ENCODE measurements around the gene KRT3. TPM values are rescaled to one million over a fixed set of nuclear protein-coding genes. Genes with fewer than 3 reads are reported as not detected.

Gene KRT3
- total RNA-seq, 1 experiment from 2014 or later, result not detected

- Mint-ChIP-seq H3K4me1 (ENCODE audit: insufficient read depth, unreplicated experiment) (no peaks in the 10 kb centered on the region), H3K36me3 (ENCODE audit: insufficient read depth, unreplicated experiment) (no peaks in the 10 kb centered on the region), H3K4me3 (ENCODE audit: unreplicated experiment) (no peak overlapping the region), H3K27ac (ENCODE audit: low read depth, unreplicated experiment) (no peak overlapping the region), H3K27me3 (ENCODE audit: insufficient read depth, unreplicated experiment) (peaks cover 15% of the 10 kb centered on the region), H3K9me3 (ENCODE audit: unreplicated experiment) (no peaks in the 10 kb centered on the region)
- intact Hi-C loops (cut with micrococcal nuclease), result no loop called here
- TF ChIP-seq CTCF (IDR thresholded peaks at IDR 0.05; ENCODE audit: unreplicated experiment), result no peak
- POLR2A ChIA-PET, result no interaction called here
- CTCF ChIA-PET, result interaction anchor here (0.6 kb wide), 2 partner anchors 20 to 162 kb away, joined by 3 to 4 read pairs; no protein-coding TSS in a partner anchor
- BruUV-seq (replicated peaks), result no TSS peak
- DNase-seq (ENCODE audit: unreplicated experiment), result no peak
These were observed 30.9 kb upstream of the KRT3 start for GRCh38 chr12:52826611-52827498.

GRCh38 chr12:52825961-52826360 lies 30.0 kb upstream of the KRT3 start:
- H3K4me3 Mint-ChIP-seq (ENCODE audit: unreplicated experiment), result no peak overlapping the region
- TF ChIP-seq CTCF (IDR thresholded peaks at IDR 0.05; ENCODE audit: unreplicated experiment), result no peak
- no peaks in the 10 kb centered on the region for H3K4me1 Mint-ChIP-seq (ENCODE audit: insufficient read depth, unreplicated experiment)
- intact Hi-C loops (cut with micrococcal nuclease), result no loop called here
- ChIA-PET CTCF (interaction anchor here (0.6 kb wide), 2 partner anchors 20 to 162 kb away, joined by 3 read pairs; no protein-coding TSS in a partner anchor), POLR2A (no interaction called here)
- DNase-seq (ENCODE audit: unreplicated experiment), result no peak
- no peaks in the 10 kb centered on the region for H3K9me3 Mint-ChIP-seq (ENCODE audit: unreplicated experiment)
- H3K36me3 Mint-ChIP-seq (ENCODE audit: insufficient read depth, unreplicated experiment), result no peaks in the 10 kb centered on the region
- peaks cover 15% of the 10 kb centered on the region for H3K27me3 Mint-ChIP-seq (ENCODE audit: insufficient read depth, unreplicated experiment)
- no TSS peak for BruUV-seq (replicated peaks)
- H3K27ac Mint-ChIP-seq (ENCODE audit: low read depth, unreplicated experiment), result no peak overlapping the region

GRCh38 chr12:52824741-52825410 lies 29.0 kb upstream of the KRT3 start:
- intact Hi-C loops (cut with micrococcal nuclease), result no loop called here
- Mint-ChIP-seq H3K4me1 (ENCODE audit: insufficient read depth, unreplicated experiment) (no peaks in the 10 kb centered on the region), H3K9me3 (ENCODE audit: unreplicated experiment) (no peaks in the 10 kb centered on the region), H3K36me3 (ENCODE audit: insufficient read depth, unreplicated experiment) (no peaks in the 10 kb centered on the region), H3K4me3 (ENCODE audit: unreplicated experiment) (no peak overlapping the region), H3K27me3 (ENCODE audit: insufficient read depth, unreplicated experiment) (peaks cover 18% of the 10 kb centered on the region), H3K27ac (ENCODE audit: low read depth, unreplicated experiment) (no peak overlapping the region)
- no peak for TF ChIP-seq CTCF (IDR thresholded peaks at IDR 0.05; ENCODE audit: unreplicated experiment)
- ChIA-PET POLR2A (no interaction called here), CTCF (no interaction called here)
- BruUV-seq (replicated peaks), result no TSS peak
- no peak for DNase-seq (ENCODE audit: unreplicated experiment)

- no peak for TF ChIP-seq CTCF (IDR thresholded peaks at IDR 0.05; ENCODE audit: unreplicated experiment)
- H3K4me1 Mint-ChIP-seq (ENCODE audit: insufficient read depth, unreplicated experiment), result no peaks in the 10 kb centered on the region
- DNase-seq (ENCODE audit: unreplicated experiment), result no peak
- no peaks in the 10 kb centered on the region for H3K9me3 Mint-ChIP-seq (ENCODE audit: unreplicated experiment)
- no peaks in the 10 kb centered on the region for H3K36me3 Mint-ChIP-seq (ENCODE audit: insufficient read depth, unreplicated experiment)
- no TSS peak for BruUV-seq (replicated peaks)
- intact Hi-C loops (cut with micrococcal nuclease), result no loop called here
- ChIA-PET CTCF (interaction anchor here (0.9 kb wide), 1 partner anchor 8 kb away, joined by 3 read pairs; no protein-coding TSS in a partner anchor), POLR2A (interaction anchor here (0.7 kb wide), 1 partner anchor 36 kb away, joined by 3 read pairs; no protein-coding TSS in a partner anchor)
- H3K4me3 Mint-ChIP-seq (ENCODE audit: unreplicated experiment), result no peak overlapping the region
- H3K27me3 Mint-ChIP-seq (ENCODE audit: insufficient read depth, unreplicated experiment), result peaks cover 20% of the 10 kb centered on the region
- H3K27ac Mint-ChIP-seq (ENCODE audit: low read depth, unreplicated experiment), result no peak overlapping the region
These were observed 28.0 kb upstream of the KRT3 start for GRCh38 chr12:52823761-52824450.

All from MCF 10A (cell line).